GM18873 (cell line): ENCODE results near the gene NT5DC4.
A peak's percentile ranks its signal among the peaks of the same experiment; 100 is the strongest.

ENCODE experiments used
- ATAC-seq: cut with Tn5 transposase; IDR thresholded peaks from one replicate; pipeline ENCODE4 v1.9.1; 2021; ENCODE audit warnings: mild to moderate bottlenecking, moderate library complexity, moderate number of reproducible peaks; ENCODE audit not compliant: unreplicated experiment, low FRiP score

Gene NT5DC4

GRCh38 chr2:112750560-112750843 lies 29.7 kb downstream of the NT5DC4 start:
- ATAC-seq, result no peak

DNA sequence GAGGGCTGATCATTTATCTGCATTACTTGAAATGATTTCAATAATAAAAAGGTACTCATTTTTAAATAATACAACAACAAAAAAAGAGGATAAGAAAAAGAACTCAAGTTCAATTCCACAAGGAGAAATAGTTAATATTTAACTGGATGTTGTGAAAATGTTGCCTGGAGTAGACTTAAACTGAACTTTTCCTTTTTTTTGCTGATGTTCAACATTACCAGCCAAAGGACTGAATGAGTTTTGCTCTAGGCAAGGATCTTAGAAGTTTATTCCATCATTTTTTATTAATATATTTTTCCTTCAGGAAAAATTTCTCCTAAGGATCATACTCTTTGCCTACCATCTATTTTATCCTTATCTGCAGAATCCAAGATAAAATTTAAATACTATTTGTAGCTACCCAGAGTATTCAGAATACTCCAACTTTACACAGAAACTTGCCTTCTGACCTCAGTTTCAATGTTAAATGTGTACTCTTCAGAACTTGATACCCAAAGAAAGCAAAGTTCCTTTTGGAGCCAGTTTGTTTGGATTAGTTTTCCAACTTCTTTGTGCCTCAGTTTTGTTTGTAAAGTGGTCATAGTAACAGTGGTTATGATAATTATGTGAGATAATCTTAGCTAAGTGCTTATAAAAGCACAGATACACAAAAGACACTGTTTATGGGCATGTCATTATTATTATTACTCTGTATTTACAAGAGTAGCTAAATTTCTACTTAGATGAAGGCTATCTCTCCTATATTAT lies 30.8 kb downstream of the NT5DC4 start:
- ATAC-seq, result no peak

- ATAC-seq, result no peak
Observed at GRCh38 chr2:112752667-112753066, 31.8 kb downstream of the NT5DC4 start.

GRCh38 chr2:112754564-112754963 lies 33.7 kb downstream of the NT5DC4 start:
- ATAC-seq, result no peak

DNA sequence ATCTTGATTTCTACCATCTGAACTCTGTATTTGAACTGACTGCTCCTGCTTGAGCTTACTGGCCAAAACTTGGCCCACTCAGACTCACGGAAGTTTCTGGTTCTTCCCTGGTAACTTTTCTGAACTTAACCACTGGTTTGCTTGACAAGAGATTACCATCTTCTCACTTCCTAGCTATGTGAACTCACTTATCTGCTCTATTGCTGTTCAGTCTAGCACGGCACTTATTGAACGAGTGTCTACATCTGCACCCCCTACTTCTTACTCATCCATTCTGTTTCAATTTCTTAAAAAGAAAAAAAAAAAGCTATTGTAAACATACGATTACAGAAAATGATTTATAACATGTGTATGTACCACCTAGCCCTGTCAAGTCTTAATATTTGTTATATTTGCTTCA lies 34.6 kb downstream of the NT5DC4 start:
- ATAC-seq, result no peak

- no peak for ATAC-seq
Observed at GRCh38 chr2:112756207-112756606, 35.4 kb downstream of the NT5DC4 start.

GRCh38 chr2:112757265-112757664 lies 36.4 kb downstream of the NT5DC4 start:
- no peak for ATAC-seq

DNA sequence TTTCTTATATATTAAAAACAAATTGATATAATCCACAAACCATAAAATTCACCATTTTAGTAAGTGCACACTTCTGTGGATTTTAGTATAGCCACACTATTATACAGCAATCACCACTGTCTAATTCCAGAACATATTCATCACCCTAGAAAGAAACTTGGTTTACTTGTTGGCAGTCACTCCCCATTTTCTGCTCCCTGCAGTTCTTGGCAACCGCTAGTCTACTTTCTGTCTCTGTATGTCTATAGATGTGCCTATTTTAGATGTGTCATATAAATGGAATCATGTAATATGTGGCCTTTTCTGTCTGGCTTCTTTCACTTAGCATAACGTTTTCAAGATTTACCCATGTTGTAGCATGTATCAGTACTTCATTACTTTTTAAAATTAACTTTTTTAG lies 37.9 kb downstream of the NT5DC4 start:
- no peak for ATAC-seq

DNA sequence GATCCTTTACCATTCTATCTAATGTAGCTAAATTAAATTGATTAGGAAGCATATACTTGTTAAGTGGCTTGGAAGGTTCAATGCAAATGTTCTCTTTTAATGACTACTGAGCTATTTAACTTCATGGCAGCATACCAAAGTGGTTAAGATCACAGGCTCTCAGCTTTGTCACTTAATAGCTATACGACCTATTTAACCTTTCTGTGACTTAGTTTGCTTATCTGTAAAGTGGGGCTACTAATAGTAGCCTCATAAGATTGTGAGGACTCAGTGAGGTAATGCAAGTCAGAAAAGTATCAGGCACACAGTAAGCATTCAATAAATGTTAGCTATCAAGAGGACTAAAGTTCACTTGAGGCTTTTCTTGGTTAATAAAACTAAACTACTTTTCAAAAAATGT lies 39.3 kb downstream of the NT5DC4 start:
- no peak for ATAC-seq

GRCh38 chr2:112762276-112762675 lies 41.5 kb downstream of the NT5DC4 start:
- no peak for ATAC-seq

DNA sequence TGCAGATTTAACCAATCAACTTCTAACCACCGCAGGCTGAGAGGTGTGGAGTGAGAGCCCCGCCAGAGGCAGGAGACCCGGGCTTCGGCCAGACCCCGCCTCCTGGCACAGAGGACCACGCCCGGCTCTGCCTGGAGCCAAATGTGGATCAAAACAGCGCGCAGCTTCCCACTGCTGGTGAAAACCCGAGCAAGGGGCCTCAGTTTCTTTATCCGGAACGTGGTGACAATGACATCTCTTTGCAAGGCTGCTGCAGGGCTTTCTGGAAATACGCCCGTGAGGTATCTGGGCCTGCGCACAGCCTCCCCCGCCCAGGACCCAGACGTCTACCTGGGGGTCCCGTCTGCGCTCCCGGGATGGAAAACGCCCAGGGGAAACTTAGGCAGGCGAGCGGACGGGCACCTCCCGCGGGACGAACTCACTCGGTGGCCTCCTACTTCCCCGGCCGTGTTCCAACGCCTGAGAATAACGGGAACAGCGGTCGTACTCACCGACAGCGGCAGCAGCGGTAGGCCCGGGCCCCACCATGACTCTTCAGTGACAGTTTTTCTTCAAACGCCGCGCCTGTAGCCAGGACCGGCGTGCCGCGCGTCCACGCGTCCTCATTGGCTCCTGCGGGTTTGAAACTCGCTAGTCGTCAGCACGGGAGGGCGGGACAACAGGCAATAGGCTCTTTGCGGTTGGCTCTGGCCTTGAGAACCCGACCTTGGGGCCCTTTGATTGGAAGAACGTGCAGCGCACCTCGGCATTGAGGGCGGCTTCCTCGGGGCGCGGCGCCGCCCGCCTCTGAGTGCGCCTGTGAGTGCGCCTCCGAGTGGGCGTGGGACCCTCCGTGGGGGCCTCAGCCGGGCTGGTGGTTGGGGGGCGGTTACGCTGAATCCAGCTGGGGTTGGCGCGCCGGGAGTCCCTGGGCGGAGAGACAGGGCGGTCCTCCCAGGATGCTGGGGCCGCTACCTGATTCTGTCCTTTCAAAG lies 43.5 kb downstream of the NT5DC4 start, which contains the start of gene CKAP2L:
CKAP2L (minus strand) TSS at position 539 of the 974 bp plus-strand sequence; CDS start at position 528, 11 bp downstream.
- peak; percentile 98 for ATAC-seq

GRCh38 chr2:112765251-112765650 lies 44.4 kb downstream of the NT5DC4 start:
- ATAC-seq, result no peak

DNA sequence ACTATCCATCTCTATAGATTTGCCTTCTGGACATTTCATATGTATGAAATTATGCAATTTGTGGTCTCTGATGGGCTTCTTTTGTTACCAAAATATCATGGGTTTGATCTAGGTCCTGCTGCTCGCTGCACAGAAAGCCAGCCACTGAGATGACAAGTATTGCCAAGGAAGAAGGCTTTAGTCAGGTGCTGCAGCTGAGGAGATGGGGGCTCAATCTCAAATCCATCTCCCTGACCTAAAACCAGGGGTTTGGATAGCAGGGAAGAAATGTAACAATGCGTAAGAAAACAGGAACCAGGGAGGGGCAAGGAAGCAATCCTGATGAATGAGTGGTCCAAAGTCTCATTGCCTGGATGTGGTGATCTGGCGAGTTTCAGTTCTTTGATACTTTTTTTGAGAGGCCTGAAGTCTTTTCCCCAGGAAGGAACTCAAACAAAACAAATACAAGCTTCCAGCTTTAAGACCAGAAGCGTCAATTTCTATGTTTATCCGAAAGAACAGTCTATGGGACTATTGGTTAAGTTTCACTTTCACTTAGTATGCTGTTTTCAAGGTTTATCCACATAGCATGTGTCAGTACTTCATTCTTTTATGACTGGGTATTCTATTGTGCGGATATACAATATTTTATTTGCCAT lies 47.0 kb downstream of the NT5DC4 start:
- no peak for ATAC-seq

GRCh38 chr2:112768432-112768831 lies 47.6 kb downstream of the NT5DC4 start:
- no peak for ATAC-seq

DNA sequence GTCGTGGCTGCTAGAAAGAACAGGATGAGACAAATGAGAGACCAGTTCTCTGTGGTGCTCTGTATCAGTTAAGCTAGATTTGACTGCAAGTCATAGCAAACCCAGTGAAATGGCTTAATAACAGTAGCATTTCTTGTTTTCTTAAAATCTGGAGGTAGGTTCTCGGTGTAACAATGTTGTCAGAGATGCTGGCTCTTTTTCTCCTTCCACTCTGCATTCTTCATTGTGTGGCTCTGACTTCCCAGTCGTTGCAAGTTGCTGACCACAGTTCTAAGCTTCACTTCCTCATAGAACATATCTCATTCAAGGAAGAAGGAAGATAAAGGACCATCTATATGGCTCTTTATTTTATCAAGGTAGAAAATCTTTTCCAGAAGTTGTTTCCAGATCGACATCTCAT lies 51.5 kb downstream of the NT5DC4 start:
- no peak for ATAC-seq

GRCh38 chr2:112772911-112773475 lies 52.2 kb downstream of the NT5DC4 start:
- ATAC-seq, result no peak

DNA sequence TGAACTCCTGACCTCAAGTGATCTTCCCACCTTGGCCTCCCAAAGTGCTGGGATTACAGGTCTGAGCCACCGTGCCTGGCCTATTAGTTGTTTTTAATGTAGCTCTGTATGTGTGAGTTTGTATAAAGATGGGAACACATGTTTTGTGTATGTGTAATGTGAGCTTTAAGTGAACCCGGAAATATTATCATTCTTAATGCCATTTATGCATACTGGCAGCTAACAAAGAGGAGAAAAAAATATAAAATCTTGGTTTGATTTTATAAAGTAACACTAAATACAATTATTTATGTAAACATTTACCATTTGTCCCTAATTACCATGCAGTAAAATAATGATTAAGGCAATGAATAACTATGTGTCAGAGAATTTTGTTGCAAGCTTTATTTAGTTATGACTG lies 52.7 kb downstream of the NT5DC4 start:
- ATAC-seq, result no peak

GRCh38 chr2:112774536-112775285 lies 53.9 kb downstream of the NT5DC4 start:
- ATAC-seq, result no peak

GRCh38 chr2:112776113-112776512 lies 55.3 kb downstream of the NT5DC4 start:
- no peak for ATAC-seq

GRCh38 chr2:112777036-112777435 lies 56.2 kb downstream of the NT5DC4 start:
- no peak for ATAC-seq
